ENCODE measurements around the gene SLC13A4.

- TF ChIP-seq, protein P1, sequence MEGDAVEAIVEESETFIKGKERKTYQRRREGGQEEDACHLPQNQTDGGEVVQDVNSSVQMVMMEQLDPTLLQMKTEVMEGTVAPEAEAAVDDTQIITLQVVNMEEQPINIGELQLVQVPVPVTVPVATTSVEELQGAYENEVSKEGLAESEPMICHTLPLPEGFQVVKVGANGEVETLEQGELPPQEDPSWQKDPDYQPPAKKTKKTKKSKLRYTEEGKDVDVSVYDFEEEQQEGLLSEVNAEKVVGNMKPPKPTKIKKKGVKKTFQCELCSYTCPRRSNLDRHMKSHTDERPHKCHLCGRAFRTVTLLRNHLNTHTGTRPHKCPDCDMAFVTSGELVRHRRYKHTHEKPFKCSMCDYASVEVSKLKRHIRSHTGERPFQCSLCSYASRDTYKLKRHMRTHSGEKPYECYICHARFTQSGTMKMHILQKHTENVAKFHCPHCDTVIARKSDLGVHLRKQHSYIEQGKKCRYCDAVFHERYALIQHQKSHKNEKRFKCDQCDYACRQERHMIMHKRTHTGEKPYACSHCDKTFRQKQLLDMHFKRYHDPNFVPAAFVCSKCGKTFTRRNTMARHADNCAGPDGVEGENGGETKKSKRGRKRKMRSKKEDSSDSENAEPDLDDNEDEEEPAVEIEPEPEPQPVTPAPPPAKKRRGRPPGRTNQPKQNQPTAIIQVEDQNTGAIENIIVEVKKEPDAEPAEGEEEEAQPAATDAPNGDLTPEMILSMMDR (IDR thresholded peaks at IDR 0.05; ENCODE audit: insufficient read depth, low read depth, low read length): no peak
- TF ChIP-seq EZH2 (IDR thresholded peaks at IDR 0.05; ENCODE audit: insufficient read depth, low read length): no peak
Observed at GRCh38 chr7:135690566-135690965, 37.4 kb downstream of the SLC13A4 start.

All from astrocyte (in vitro differentiated cells and primary cell).